ENCODE results near the gene ARID2.

ARID2 gene

DNA sequence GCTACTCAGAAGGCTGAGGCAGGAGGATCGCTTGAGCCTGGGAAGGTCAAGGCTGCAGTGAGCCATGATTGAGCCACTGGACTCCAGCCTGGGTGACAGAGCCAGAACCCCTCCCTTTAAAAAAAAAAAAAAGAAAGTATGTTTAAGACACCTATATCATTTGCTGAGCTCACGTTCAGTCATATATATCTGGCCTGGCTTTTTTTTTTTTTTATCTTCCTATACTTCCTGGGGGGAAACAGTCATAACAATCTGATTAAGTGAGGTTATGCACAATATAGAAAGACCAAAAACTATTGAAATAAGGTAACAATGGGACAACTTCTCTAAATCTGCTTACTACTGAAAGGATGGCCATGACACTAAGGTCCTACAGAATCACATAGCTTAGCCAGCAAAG, 9.4 kb upstream of the ARID2 start:
- no peak for DNase-seq (ENCODE audit: low spot score)

DNA sequence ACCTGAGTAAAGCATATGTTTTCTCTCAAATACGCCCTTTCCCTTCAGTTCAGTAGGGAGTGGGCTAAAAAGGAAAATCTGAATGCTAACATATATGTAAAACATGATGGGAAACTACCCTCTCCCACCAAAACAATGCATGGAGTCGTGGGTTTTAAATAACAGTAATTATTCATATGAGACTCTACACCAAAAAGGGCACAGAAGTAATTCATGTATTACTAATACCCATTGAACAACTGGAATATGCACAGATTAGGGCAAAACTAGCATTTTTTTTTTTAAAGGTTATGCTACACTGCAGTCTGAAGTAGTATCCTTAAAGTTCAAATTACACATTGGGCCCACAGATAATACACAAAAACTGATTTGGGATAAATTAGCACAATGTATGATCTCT, 8.1 kb upstream of the ARID2 start:
- no peak for DNase-seq (ENCODE audit: low spot score)

DNA sequence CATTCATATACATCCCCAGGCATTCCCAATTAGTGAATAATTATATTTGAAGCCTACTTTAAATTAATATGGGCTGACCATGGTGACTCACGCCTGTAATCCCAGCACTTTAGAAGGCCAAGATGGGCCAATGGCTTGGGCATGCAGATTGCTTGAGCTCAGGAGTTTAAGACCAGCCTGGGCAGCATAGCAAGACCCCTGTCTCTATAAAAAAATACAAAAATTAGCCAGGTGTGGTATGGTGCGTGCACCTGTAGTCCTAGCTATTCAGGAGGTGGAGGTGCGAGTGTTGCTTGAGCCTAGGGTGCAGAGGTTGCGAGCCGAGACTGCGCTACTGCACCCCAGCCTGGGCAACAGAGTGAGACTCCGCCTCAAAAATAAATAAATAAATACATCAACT, 7.6 kb upstream of the ARID2 start:
- DNase-seq (ENCODE audit: low spot score) = no peak

DNA sequence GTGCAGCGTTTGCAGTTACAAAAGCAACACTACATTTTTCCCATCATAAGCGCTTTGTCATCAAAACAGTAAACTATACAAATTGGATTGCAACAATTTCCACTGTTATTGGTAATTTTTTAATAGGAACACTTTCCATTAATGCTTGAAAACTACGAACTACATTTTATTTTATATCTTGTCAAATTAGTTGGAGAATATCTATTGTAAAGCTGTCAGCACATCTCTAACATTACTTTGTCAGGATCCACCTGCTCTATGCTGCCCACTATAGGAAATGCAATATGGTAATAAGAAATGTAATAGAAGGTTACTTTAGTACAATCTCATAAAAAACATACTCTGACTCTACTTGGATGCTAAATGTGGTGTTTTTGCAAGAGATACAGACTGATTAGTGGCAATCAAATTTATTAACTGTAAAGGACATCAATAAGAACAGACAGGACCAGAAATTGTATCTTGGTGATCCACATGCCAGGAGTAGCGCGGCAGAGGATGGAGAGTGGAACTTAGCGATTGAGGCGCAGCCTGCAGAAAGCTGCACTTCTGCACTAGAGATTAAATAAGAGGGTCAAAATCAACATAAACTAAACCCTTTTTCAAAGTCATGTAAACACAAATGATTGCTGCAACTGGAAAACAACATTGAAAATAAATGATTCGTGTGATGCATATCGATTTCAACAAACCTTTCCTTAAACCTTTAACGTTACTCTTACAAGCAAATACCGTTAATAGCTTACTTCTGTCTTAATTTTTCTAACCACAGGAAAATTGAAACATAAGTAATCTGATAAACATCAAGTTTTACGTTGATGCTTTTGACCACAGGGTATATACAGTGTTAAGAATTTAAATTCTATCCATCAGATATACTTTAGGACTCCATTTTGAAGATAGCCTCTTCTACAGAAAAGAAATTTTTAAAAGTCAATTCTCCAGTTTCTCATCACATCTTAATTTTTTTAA, 3.6 kb upstream of the ARID2 start:
- peak; percentile 71 for DNase-seq (ENCODE audit: low spot score)

DNA sequence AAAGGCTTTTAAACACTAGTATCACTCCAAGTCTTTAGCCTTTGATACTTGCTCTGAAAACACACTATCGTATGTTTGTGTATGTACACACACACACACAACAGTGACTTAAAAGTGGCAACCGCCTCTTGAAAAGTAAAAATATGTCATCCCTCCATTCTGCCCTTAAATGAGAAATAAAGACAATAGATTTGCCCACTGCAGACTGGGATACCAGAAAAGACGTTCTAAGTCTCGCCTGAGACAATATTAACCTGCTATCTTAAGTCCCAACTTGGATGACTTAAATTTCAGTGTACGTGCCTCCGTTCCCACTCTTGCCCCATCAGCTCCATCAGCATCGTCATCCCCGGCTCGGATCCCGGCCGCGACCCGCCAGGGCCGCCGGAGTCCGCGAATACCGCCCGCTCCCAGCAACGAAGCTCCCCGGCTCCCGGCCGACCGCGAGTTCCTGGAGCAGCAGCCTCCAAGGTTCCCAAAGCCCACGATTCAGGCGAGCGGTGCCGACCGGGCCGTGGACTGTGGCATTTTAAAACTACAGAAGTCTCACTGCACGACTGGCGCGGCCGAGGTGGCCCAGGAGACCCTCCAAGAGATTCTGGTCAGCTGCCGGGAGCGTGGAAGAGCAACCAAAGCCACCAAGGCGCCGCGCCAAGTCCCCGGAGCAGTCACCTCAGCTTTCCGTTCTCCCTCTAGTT, 2.8 kb upstream of the ARID2 start:
- DNase-seq (ENCODE audit: low spot score) = peak; percentile 50

GRCh38 chr12:45727301-45727979, 2.1 kb upstream of the ARID2 start:
- DNase-seq (ENCODE audit: low spot score) = peak; percentile 82

DNA sequence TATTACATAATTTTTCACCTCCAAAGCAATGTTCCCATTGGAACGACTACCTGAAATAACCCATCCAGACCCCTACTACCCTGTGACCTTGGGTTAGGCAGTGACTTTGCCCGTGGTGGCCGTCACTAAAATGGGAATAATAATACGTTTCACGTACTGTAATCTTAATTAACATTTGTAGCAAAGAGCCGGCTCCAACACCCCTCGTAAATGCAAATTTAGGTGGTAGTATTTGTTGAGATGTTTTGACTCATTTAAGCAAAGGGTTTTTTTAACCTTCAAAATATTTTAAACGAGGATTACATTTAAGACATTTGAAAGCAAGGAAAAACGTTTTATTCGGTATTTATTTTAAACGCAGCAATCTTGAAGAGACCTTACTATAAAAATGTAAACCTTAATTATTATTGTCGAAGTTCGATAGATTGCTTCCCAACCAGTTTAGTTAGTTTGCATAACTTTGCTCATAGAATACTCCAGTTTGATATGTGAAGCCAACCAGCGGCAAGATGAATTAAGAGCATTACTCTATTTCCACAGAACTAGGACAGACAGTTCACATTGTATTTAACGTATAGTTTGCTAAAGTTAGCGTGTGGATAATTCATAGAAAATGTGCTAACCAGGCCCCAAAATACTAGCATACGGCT, 1.4 kb upstream of the ARID2 start:
- DNase-seq (ENCODE audit: low spot score) = no peak

- peak; percentile 89 for DNase-seq (ENCODE audit: low spot score)
Measured at GRCh38 chr12:45728630-45729232, 775 bp upstream of the ARID2 start.

GRCh38 chr12:45730084-45730347, 510 bp downstream of the ARID2 start:
- DNase-seq (ENCODE audit: low spot score) = no peak

GRCh38 chr12:45730348-45731189, 1.1 kb downstream of the ARID2 start:
- peak; percentile 65 for DNase-seq (ENCODE audit: low spot score)

DNA sequence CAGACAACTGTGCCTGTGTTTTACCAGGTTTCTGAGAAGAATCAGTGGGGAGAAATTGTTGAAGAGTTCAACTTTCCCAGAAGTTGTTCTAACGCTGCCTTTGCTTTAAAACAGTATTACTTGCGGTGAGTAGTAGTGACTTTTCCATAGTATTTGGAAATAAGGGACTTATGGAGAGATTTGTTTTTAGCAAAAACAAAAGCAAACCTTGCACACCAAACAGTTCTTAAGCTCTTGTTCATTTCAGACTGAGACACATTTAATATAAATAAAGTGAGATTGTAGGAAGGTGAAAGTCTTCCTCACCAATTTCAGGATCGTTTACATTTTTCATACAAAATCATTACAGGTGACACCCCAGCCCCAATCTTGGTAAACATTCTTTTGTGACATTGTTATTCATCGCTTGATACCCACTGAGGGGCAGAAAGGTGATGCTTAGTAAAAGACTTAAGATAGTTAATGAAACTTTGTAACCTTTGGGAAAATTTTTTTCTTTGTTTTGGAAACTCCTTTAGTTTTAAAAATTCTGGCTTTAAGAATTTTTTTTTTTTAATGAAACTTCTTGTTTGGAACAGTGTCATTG, 1.8 kb downstream of the ARID2 start:
- DNase-seq (ENCODE audit: low spot score) = no peak

GRCh38 chr12:45732250-45732649, 2.7 kb downstream of the ARID2 start:
- peak; percentile 23 for DNase-seq (ENCODE audit: low spot score)

- DNase-seq (ENCODE audit: low spot score) = no peak
Measured at GRCh38 chr12:45732936-45733335, 3.4 kb downstream of the ARID2 start.

DNA sequence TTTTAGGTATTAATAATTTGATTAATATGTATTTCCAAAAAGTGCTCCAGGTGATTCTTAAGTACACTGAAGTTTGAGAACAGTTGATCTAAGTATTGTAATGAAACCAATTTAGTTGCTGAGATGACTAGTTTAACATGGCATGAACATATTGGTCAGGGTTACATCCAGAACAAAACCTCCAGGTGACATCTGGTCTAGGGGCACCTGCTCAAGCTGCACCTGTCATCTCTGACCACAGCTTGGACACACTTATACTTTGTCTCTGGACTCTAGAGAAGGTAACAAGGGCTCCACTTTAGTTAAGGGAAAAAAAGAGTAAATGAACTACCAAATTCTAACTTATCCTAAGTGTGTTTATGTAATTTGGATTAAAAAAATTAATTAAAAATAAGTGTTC, 8.1 kb downstream of the ARID2 start:
- no peak for DNase-seq (ENCODE audit: low spot score)

GRCh38 chr12:45742590-45742989, 13.1 kb downstream of the ARID2 start:
- DNase-seq (ENCODE audit: low spot score) = no peak

DNA sequence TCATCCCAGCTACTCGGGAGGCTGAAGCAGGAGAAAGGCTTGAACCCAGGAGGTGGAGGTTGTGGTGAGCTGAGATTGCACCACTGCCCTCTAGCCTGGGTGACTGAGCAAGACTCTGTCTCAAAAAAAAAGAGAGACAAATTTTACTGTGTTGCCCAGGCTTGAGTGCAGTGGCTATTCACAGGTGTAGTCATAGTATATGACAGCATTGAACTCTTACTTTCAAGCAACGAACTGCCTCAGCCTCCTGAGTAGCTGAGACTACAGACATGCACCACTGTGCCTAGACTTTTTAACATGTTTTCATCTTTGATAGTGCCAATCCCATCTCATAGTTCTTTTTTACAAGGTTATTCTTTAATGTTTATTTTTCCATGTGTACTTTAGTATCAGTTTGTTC, 13.7 kb downstream of the ARID2 start:
- DNase-seq (ENCODE audit: low spot score) = no peak

DNA sequence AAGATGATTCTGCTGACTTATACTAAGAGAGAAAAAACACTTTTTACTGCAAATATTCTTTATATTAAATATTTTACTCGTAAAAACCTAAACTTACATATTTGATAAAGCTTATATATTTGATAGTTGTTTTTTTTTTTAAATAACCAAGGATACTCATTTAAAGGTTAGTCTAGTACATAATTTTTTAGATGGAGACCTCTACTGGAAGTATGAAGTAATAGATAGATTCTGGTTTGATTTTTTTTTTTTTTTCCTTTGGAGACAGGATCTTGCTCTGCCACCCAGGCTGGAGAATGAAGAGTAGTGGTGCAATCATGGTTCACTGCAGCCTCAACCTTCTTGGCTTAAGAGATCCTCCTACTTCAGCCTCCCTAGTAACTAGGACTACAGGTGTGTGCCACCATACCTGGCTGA, 16.4 kb downstream of the ARID2 start:
- peak; percentile 53 for DNase-seq (ENCODE audit: low spot score)

GRCh38 chr12:45756666-45757065, 27.2 kb downstream of the ARID2 start:
- DNase-seq (ENCODE audit: low spot score) = no peak

DNA sequence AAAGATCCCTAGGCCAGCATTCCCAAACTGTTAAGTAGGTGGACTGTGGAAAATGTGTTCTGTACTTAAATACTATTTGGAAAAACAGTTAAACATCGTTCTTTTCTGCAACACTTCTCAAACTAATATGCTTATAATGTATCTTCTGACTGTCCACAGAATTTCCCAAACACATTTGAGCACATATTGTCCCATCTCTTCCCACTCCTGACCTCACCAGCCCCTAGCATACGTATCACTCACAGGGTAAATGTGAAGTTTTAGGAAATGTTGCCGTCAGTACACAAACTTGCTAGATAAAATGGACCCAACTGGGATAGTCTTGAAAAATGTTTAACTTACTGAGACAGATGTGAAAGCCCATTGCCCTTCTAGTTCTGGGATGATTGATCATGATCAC, 27.7 kb downstream of the ARID2 start:
- DNase-seq (ENCODE audit: low spot score) = no peak

DNA sequence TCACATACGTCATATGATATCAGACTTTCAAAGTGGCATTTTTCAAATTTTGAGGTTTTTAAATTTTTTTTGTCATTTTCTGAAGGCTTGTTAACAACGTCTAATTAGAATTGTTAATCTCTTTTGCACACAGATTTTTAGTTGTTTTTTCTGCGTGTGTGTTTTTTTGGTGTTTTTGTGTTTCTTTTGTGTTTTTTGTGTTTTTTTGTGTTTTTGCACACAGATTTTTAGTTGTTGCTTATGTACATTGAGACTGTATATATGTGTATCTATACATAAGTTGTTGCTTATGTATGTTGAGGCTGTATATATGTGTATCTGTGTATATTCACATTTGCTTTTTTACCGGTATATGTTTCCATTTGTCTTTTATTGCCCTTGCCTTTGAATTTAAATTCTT, 30.8 kb downstream of the ARID2 start:
- DNase-seq (ENCODE audit: low spot score) = no peak
